Measurements from ENCODE around the gene CTNND1. TPM values are rescaled to one million over a fixed set of nuclear protein-coding genes. Genes with fewer than 3 reads are reported as not detected.

CTNND1 gene
- total and polyA plus RNA-seq, 9 of the 15 experiments (the other 6 are each of a cell fraction or from before 2014, with no cell fraction given), result 11.1 to 74.0 (median 43.3) TPM

DNA sequence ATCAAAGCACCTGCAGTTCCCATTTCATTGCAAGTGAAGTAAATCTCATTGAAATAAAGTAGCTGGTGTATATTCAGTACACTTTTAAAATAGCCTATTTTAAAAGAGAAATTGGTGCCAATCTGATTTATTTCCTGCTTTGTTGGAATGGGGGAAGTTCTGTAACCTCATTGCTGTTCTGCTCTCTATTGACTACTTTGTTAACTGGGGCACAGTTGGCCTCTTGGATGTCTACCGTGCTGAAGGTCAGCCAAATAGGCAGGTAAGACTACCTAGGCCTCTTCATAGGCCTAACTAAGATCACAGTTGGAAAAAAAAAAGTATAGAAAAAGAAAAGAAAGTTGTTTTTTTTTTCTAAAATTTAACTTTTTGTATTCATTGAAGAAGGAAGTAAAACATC is 9.2 kb downstream of the CTNND1 start:
- H3K9me3 ChIP-seq (replicated peaks; ENCODE audit: control insufficient read depth, insufficient read depth, low read depth, low read length), result no peaks in the 10 kb centered on the region
- intact Hi-C loops (cut with micrococcal nuclease), result no loop called here
- no peak overlapping the region for H2AFZ ChIP-seq (ENCODE audit: low read depth, low read length)
- peaks cover 85% of the 10 kb centered on the region for H3K79me2 ChIP-seq (ENCODE audit: control insufficient read depth, insufficient read depth, low read length)
- ATAC-seq (no peak), FAIRE-seq (no peak), DNase-seq (ENCODE audit: extremely low read depth in 1 of 4, low spot score in 3 of 4) (no peak)
- peaks cover 1 to 9% of the 10 kb centered on the region in 2 experiments for H3K4me1 ChIP-seq (replicated peaks in 1 of 2; ENCODE audit: control insufficient read depth in 2 of 2, insufficient read depth in 2 of 2, low read length in 2 of 2)
- no TSS peak for BruUV-seq (replicated peaks)
- H3K27me3 ChIP-seq (ENCODE audit: control insufficient read depth in 2 of 2, insufficient read depth in 2 of 2, low read length in 2 of 2), result no peaks in the 10 kb centered on the region
- in situ Hi-C loops (cut with MboI), result no loop called here
- CTCF ChIA-PET (ENCODE audit: low intra/inter-chr PET ratio), result no interaction called here
- POLR2A ChIA-PET, result interaction anchor here (1.2 kb wide), 2 partner anchors 9 to 11 kb away, joined by 3 to 6 read pairs; partner anchors contain the start of gene CTNND1
- H3K27ac ChIP-seq (ENCODE audit: extremely low read depth, low read depth, low read length), result no peak overlapping the region
- TF ChIP-seq, protein P1, sequence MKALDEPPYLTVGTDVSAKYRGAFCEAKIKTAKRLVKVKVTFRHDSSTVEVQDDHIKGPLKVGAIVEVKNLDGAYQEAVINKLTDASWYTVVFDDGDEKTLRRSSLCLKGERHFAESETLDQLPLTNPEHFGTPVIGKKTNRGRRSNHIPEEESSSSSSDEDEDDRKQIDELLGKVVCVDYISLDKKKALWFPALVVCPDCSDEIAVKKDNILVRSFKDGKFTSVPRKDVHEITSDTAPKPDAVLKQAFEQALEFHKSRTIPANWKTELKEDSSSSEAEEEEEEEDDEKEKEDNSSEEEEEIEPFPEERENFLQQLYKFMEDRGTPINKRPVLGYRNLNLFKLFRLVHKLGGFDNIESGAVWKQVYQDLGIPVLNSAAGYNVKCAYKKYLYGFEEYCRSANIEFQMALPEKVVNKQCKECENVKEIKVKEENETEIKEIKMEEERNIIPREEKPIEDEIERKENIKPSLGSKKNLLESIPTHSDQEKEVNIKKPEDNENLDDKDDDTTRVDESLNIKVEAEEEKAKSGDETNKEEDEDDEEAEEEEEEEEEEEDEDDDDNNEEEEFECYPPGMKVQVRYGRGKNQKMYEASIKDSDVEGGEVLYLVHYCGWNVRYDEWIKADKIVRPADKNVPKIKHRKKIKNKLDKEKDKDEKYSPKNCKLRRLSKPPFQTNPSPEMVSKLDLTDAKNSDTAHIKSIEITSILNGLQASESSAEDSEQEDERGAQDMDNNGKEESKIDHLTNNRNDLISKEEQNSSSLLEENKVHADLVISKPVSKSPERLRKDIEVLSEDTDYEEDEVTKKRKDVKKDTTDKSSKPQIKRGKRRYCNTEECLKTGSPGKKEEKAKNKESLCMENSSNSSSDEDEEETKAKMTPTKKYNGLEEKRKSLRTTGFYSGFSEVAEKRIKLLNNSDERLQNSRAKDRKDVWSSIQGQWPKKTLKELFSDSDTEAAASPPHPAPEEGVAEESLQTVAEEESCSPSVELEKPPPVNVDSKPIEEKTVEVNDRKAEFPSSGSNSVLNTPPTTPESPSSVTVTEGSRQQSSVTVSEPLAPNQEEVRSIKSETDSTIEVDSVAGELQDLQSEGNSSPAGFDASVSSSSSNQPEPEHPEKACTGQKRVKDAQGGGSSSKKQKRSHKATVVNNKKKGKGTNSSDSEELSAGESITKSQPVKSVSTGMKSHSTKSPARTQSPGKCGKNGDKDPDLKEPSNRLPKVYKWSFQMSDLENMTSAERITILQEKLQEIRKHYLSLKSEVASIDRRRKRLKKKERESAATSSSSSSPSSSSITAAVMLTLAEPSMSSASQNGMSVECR (CRISPR knock-in tag; IDR thresholded peaks at IDR 0.05), result no peak
- TF ChIP-seq, protein P2, sequence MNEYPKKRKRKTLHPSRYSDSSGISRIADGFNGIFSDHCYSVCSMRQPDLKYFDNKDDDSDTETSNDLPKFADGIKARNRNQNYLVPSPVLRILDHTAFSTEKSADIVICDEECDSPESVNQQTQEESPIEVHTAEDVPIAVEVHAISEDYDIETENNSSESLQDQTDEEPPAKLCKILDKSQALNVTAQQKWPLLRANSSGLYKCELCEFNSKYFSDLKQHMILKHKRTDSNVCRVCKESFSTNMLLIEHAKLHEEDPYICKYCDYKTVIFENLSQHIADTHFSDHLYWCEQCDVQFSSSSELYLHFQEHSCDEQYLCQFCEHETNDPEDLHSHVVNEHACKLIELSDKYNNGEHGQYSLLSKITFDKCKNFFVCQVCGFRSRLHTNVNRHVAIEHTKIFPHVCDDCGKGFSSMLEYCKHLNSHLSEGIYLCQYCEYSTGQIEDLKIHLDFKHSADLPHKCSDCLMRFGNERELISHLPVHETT (CRISPR knock-in tag; conservative IDR thresholded peaks at IDR 0.05 in 1 of 2, IDR thresholded peaks at IDR 0.05 in 1 of 2), result no peak
- TF ChIP-seq, protein P3, sequence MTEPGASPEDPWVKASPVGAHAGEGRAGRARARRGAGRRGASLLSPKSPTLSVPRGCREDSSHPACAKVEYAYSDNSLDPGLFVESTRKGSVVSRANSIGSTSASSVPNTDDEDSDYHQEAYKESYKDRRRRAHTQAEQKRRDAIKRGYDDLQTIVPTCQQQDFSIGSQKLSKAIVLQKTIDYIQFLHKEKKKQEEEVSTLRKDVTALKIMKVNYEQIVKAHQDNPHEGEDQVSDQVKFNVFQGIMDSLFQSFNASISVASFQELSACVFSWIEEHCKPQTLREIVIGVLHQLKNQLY (CRISPR knock-in tag; conservative IDR thresholded peaks at IDR 0.05), result no peak
- TF ChIP-seq TBL1XR1 (IDR thresholded peaks at IDR 0.05; ENCODE audit: low read length in 2 of 2) (no peak), MTA2 (IDR thresholded peaks at IDR 0.05; ENCODE audit: low read depth) (no peak), ZSCAN29 (IDR thresholded peaks at IDR 0.05) (no peak), ZNF224 (CRISPR knock-in tag; IDR thresholded peaks at IDR 0.05) (no peak), ZNF589 (CRISPR knock-in tag; IDR thresholded peaks at IDR 0.05; ENCODE audit: low read depth) (no peak)
- TF ChIP-seq, protein P4, sequence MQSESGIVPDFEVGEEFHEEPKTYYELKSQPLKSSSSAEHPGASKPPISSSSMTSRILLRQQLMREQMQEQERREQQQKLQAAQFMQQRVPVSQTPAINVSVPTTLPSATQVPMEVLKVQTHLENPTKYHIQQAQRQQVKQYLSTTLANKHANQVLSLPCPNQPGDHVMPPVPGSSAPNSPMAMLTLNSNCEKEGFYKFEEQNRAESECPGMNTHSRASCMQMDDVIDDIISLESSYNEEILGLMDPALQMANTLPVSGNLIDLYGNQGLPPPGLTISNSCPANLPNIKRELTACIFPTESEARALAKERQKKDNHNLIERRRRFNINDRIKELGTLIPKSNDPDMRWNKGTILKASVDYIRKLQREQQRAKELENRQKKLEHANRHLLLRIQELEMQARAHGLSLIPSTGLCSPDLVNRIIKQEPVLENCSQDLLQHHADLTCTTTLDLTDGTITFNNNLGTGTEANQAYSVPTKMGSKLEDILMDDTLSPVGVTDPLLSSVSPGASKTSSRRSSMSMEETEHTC (IDR thresholded peaks at IDR 0.05), result no peak
- WGBS (ENCODE audit: insufficient coverage, low coverage, missing lambda C conversion rate), result 79% methylated on average over 1 of the region's 1 CpG
- no peak overlapping the region for H3K9ac ChIP-seq (ENCODE audit: insufficient read depth in 1 of 2, low read depth in 2 of 2, low read length in 2 of 2)
- peaks cover 13% of the 10 kb centered on the region; the same call in 1 of the 2 replicates for H4K20me1 ChIP-seq (replicated peaks; ENCODE audit: control insufficient read depth, insufficient read depth, low read length)
- H3K36me3 ChIP-seq (ENCODE audit: control insufficient read depth, insufficient read depth, low read length), result peaks cover 17% of the 10 kb centered on the region; the same call in 2 of the 3 replicates
- no peak overlapping the region for H3K4me2 ChIP-seq (ENCODE audit: insufficient read depth, low read length)
- no peak overlapping the region for H3K4me3 ChIP-seq
- peaks cover 3% of the 10 kb centered on the region for H3K9me1 ChIP-seq (ENCODE audit: control insufficient read depth, insufficient read depth, low read length)

Data from K562 (cell line).